ENCODE results near the gene ANXA10. TPM values are rescaled to one million over a fixed set of nuclear protein-coding genes. Genes with fewer than 3 reads are reported as not detected.

The ANXA10 gene
- total RNA-seq, 3 donors from 2014 or later: not detected

DNA sequence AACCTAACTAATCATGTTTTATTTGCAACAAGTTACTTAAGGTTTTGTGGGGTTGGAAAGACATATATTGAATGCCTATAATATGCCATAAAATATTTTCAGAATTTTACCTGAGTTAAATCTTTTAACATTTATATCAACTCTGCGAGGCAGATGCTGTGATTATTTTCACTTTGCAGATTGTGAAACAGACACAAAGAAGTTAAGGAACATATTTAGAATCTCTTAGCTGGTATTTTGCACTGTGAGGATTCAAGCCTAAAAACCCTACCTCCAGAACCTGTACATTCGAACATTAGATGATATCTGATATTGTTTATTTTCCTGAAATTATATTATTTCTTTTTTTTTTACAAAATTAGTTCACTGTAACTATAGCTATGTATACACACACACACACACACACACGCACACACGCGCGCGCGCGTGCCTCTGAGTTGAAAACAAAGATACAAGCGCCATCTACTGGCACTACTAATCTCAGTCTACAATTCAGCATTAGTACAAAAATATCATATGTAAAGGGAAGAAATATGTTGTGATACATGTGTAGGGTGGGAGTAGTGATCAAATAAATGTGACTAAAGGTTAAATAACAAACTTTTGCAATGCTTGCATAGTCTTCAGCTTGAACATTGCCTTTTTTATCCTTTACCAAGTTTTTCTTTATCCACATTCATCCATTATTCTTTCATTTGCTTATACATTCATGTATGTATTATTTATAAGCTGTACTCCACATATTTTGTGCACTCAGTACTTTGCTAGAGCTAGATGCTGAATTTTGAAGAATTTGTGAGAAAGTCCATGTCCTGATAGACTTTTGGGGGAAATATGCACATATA, 61.5 kb downstream of the ANXA10 start:
- intact Hi-C loops (cut with DNase I; ENCODE audit: low total_unique reads): no loop called here
- TF ChIP-seq POLR2AphosphoS5 (IDR thresholded peaks at IDR 0.05) (no peak), POLR2A (IDR thresholded peaks at IDR 0.05) (no peak)
- TF ChIP-seq, protein P1, sequence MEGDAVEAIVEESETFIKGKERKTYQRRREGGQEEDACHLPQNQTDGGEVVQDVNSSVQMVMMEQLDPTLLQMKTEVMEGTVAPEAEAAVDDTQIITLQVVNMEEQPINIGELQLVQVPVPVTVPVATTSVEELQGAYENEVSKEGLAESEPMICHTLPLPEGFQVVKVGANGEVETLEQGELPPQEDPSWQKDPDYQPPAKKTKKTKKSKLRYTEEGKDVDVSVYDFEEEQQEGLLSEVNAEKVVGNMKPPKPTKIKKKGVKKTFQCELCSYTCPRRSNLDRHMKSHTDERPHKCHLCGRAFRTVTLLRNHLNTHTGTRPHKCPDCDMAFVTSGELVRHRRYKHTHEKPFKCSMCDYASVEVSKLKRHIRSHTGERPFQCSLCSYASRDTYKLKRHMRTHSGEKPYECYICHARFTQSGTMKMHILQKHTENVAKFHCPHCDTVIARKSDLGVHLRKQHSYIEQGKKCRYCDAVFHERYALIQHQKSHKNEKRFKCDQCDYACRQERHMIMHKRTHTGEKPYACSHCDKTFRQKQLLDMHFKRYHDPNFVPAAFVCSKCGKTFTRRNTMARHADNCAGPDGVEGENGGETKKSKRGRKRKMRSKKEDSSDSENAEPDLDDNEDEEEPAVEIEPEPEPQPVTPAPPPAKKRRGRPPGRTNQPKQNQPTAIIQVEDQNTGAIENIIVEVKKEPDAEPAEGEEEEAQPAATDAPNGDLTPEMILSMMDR (IDR thresholded peaks at IDR 0.05): peak in 1 of 3 donors; percentile 41
- Histone ChIP-seq H3K27ac (no peak overlapping the region), H3K4me3 (peak overlapping the region; percentile 12 to 32 (median 19)), H3K4me1 (no peaks in the 10 kb centered on the region), H3K36me3 (no peaks in the 10 kb centered on the region), H3K9me3 (peaks cover 0 to 3% of the 10 kb centered on the region in 2 donors), H3K27me3 (no peaks in the 10 kb centered on the region)
- peak; percentile 41 to 58 for DNase-seq (ENCODE audit: low spot score in 2 of 2)

DNA sequence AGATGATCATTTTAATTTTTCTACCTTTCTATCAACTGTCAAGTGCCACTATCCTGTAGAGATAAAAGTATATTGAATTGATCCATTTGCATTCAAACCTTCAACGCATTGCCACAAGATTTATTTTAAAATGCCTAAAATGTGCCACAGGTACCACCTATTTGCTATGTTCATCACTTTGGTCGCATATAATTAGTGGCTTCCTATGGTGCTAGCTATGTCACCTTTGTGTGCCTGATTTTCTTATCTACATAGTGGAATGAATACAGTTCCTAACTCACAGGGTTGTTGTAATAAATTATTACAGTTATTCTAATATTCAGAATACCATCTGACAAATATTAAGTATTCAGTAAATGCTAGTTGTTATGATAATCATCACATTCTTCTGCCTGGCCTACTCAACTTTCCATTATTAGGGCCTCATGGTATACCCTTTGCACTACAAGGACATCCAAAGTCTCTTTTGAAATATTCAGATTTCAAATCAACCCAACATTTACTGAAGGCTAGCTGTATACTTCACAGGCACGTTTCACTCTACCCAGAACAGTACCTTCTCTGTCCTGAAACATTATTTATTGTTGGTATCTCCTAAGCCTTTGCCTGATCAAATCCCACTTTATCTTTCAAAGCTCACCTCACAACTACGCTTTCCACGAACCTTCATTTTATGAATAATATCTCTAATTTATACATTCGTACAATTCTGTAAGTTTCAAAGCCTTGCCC, 62.4 kb downstream of the ANXA10 start:
- intact Hi-C loops (cut with DNase I; ENCODE audit: low total_unique reads): no loop called here
- no peak overlapping the region for H3K27ac ChIP-seq
- no peak for DNase-seq (ENCODE audit: low spot score in 2 of 2)
- no peak overlapping the region for H3K4me3 ChIP-seq
- no peaks in the 10 kb centered on the region for H3K27me3 ChIP-seq
- peaks cover 0 to 10% of the 10 kb centered on the region in 2 donors for H3K9me3 ChIP-seq
- H3K4me1 ChIP-seq: no peaks in the 10 kb centered on the region
- TF ChIP-seq, protein P1 (IDR thresholded peaks at IDR 0.05): no peak
- TF ChIP-seq POLR2A (IDR thresholded peaks at IDR 0.05): no peak
- no peak for TF ChIP-seq POLR2AphosphoS5 (IDR thresholded peaks at IDR 0.05)
- H3K36me3 ChIP-seq: no peaks in the 10 kb centered on the region

DNA sequence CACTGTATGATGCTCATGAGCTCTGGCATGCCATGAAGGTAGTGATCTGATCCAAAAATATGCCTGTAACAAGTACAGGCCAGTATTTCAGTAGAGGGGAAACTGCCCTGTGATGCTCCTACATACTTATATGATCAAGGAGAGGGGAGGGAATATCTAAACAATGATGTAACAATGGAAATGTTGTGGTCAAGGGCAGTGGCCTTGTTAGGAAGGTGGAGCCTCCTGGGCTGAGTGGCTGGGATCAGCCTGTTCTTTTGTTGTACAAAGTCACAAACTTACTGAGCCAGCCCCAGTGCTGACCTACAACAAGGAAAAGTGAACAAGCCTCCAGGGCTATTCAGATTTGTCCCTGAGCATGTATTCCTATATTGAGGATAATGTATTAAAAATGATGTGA, 70.3 kb downstream of the ANXA10 start:
- no peaks in the 10 kb centered on the region for H3K4me1 ChIP-seq
- no peaks in the 10 kb centered on the region for H3K36me3 ChIP-seq
- no peak overlapping the region for H3K4me3 ChIP-seq
- H3K9me3 ChIP-seq: peaks cover 0 to 10% of the 10 kb centered on the region in 2 donors
- no peaks in the 10 kb centered on the region for H3K27me3 ChIP-seq
- TF ChIP-seq POLR2A (IDR thresholded peaks at IDR 0.05) (no peak), POLR2AphosphoS5 (IDR thresholded peaks at IDR 0.05) (no peak)
- TF ChIP-seq, protein P1 (IDR thresholded peaks at IDR 0.05): no peak
- intact Hi-C loops (cut with DNase I; ENCODE audit: low total_unique reads): no loop called here
- no peak for DNase-seq (ENCODE audit: low spot score in 2 of 2)
- no peak overlapping the region for H3K27ac ChIP-seq

DNA sequence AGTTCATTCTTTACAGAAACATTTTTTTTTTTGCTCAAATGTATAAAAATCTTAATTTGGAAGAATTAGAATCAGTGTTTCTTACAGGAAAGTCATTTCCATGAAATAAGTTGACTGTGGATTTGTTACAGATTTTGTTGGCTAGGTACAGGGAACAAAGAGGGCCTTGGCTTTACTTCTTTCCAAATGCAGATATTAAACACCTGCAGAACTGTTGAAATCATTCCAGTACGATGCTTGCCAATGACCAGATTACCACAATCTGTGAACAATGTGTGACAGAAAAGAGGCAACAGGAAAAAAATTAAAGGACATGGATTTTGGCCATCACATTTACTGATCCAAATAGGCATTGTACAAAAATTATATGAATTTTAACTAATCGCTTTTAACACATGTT, 70.8 kb downstream of the ANXA10 start:
- H3K27me3 ChIP-seq: no peaks in the 10 kb centered on the region
- TF ChIP-seq, protein P1 (IDR thresholded peaks at IDR 0.05): no peak
- TF ChIP-seq POLR2A (IDR thresholded peaks at IDR 0.05): no peak
- no peak for TF ChIP-seq POLR2AphosphoS5 (IDR thresholded peaks at IDR 0.05)
- H3K4me1 ChIP-seq: no peaks in the 10 kb centered on the region
- H3K36me3 ChIP-seq: no peaks in the 10 kb centered on the region
- H3K4me3 ChIP-seq: no peak overlapping the region
- intact Hi-C loops (cut with DNase I; ENCODE audit: low total_unique reads): no loop called here
- no peak overlapping the region for H3K27ac ChIP-seq
- no peak for DNase-seq (ENCODE audit: low spot score in 2 of 2)
- peaks cover 0 to 10% of the 10 kb centered on the region in 2 donors for H3K9me3 ChIP-seq

DNA sequence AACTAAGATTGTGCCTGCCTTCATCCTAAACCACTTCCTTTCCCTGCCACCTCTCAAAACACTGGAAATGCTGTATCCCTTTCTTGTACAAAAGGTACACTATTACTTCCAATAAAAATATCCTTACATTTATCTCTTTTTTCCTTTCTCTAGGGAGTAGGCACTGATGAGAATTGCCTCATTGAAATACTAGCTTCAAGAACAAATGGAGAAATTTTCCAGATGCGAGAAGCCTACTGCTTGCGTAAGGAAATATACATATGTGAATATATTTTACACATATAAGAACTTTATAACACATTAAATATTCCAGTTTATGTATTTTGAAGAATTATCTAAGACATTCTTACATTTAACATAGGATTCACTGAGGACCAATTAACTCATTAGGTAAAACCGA, 71.7 kb downstream of the ANXA10 start:
- no peak overlapping the region for H3K4me3 ChIP-seq
- intact Hi-C loops (cut with DNase I; ENCODE audit: low total_unique reads): no loop called here
- TF ChIP-seq POLR2AphosphoS5 (IDR thresholded peaks at IDR 0.05) (no peak), POLR2A (IDR thresholded peaks at IDR 0.05) (no peak)
- TF ChIP-seq, protein P1 (IDR thresholded peaks at IDR 0.05): no peak
- no peak overlapping the region for H3K27ac ChIP-seq
- no peaks in the 10 kb centered on the region for H3K36me3 ChIP-seq
- H3K9me3 ChIP-seq: peaks cover 0 to 4% of the 10 kb centered on the region in 2 donors
- no peaks in the 10 kb centered on the region for H3K27me3 ChIP-seq
- no peak for DNase-seq (ENCODE audit: low spot score in 2 of 2)
- H3K4me1 ChIP-seq: no peaks in the 10 kb centered on the region

Data from breast epithelium (tissue), 4 donors.